GM19324 (cell line): ENCODE results near the gene CSH1.
"Not testable (repeated sequence)": the region's sequence is repeated elsewhere in the genome, so short reads cannot be mapped to it uniquely, and the experiment has no call there.

Experiments
- ATAC-seq: cut with Tn5 transposase; IDR thresholded peaks from one replicate; pipeline ENCODE4 v1.9.1; 2021; ENCODE audit warnings: mild to moderate bottlenecking, moderate library complexity; ENCODE audit not compliant: unreplicated experiment, low FRiP score

Gene CSH1

GRCh38 chr17:63907161-63907778, 10.9 kb upstream of the CSH1 start:
- not testable (repeated sequence) for ATAC-seq

GRCh38 chr17:63904796-63905195, 8.4 kb upstream of the CSH1 start:
- ATAC-seq, result not testable (repeated sequence)

GRCh38 chr17:63903787-63904201, 7.4 kb upstream of the CSH1 start:
- not testable (repeated sequence) for ATAC-seq

DNA sequence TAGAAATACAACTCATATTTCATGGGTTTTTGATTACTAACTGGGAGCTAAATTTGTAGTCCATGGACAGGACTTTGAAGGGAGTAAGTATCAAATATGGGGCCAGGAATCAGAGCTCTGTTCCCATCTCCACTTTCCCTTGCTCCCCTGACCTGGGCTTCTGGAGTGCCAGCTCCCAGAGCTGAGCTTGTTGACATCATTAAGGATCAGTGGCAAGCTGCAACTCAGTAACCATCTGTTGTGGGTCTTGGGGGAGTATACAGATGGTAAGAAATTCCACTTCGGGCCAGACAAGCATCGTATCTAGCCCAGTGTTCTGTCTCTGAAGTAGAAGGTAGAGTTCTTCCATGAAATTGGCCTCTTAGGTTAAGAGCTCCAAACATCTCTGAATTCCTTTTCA, 5.6 kb upstream of the CSH1 start:
- not testable (repeated sequence) for ATAC-seq

GRCh38 chr17:63898899-63899798, 2.8 kb upstream of the CSH1 start:
- not testable (repeated sequence) for ATAC-seq

DNA sequence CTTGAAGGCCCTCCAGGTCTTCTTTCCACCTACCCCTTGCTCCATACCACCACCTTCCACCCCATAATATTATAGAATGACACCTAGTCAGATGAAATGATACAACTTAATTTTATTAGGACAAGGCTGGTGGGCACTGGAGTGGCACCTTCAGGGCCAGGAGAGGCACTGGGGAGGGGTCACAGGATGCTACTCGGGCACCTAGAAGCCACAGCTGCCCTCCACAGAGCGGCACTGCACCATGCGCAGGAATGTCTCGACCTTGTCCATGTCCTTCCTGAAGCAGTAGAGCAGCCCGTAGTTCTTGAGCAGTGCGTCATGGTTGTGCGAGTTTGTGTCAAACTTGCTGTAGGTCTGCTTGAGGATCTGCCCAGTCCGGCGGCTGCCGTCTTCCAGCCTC, 1.6 kb downstream of the CSH1 start:
- not testable (repeated sequence) for ATAC-seq

GRCh38 chr17:63894021-63894420, 2.4 kb downstream of the CSH1 start:
- ATAC-seq, result not testable (repeated sequence)

- ATAC-seq, result not testable (repeated sequence)
Measured at GRCh38 chr17:63892316-63893037, 3.9 kb downstream of the CSH1 start.

DNA sequence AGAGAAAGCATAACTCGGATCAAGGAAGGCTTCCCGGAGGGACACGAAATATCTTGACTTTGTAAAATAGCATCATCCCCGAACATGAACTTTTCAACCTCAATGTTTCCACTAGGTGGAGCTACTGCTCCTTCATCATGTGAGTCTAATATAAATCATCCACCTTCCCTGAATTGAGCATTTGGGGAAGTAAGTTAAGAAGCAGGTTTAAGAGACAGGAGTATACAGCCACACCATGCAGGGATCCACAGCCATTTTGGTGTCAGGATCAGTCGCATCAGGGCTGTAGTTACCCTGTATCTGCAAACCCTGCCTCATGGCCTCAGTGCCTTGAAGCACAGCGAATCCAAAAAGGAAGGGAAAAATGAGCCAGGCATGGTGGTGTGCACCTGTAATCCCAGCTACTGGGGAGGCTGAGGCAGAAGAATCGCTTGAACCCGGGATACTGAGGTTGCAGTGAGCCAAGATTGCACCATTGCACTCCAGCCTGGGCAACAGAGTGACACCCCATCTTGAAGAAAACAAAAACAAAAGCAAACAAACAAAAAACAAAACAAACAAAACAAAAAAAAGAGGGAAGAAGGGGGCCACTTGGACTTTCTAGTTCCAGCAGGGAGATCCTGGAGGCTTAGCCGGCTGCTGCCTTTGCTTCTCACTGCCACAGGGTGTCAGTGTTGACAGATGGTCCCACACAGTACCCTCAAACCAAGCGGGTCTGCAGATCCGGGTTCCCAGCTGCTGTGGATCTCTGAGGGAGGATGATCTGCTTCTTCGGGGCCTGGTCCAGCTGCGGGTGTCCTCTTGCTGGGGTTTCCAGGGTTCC, 7.1 kb downstream of the CSH1 start:
- not testable (repeated sequence) for ATAC-seq

DNA sequence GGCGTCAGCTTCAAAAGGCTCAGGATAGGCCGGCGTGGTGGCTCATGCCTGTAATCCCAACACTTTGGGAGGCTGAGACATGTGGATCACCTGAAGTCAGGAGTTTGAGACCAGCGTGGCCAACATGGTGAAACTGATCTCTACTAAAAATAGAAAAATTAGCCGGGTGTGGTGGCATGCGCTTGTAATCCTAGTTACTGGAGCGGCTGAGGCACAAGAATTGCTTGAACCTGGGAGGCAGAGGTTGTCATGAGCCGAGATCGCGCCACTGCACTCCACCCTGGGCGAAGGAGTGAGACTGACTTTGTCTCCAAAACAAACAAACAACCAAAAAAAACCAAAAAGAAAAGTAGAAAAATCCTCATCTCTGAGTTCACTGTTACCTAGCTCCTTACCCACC, 11.3 kb downstream of the CSH1 start:
- not testable (repeated sequence) for ATAC-seq

DNA sequence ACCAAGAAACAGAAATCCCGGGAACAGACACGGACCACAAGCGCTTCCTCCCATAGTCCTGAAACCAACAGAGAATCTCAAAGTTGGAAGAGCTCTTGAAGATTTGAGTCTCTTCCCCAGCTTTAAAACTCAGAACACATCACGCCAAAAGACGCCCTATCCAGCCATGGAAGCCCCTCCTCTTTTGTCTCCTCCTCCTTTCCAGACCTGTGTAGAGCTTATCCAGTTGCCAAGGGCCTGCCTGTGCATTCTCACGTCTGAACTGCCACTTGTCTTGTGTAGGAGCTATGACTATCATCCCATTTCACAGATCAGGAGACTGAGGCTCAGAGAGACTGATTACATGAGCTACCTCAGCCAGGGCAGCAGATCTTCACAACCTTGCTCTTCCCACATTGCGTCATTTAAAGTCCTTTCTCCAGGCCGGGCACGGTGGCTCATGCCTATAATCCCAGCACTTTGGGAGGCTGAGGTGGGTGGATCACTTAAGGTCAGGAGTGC, 13.7 kb downstream of the CSH1 start:
- not testable (repeated sequence) for ATAC-seq

GRCh38 chr17:63881935-63882601, 14.3 kb downstream of the CSH1 start, which contains the start of gene GH2:
GH2 (minus strand) TSS chr17:63881944; CDS start chr17:63881801, 143 bp downstream.
- ATAC-seq, result no peak

- ATAC-seq, result not testable (repeated sequence)
Measured at GRCh38 chr17:63881337-63881736, 15.0 kb downstream of the CSH1 start.

DNA sequence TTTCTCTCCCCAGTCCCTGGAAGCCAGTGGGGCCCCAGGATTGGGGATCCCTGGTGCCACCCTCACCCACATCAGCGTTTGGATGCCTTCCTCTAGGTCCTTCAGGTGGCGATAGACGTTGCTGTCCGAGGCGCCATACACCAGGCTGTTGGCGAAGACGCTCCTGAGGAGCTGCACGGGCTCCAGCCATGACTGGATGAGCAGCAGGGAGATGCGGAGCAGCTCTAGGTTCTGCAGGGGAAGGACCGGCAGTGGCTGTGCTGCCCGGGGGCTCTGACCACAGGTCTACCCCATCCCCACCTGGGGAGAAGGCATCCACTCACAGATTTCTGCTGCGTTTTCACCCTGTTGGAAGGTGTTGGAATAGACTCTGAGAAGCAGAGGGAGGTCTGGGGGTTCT, 15.7 kb downstream of the CSH1 start:
- no peak for ATAC-seq

DNA sequence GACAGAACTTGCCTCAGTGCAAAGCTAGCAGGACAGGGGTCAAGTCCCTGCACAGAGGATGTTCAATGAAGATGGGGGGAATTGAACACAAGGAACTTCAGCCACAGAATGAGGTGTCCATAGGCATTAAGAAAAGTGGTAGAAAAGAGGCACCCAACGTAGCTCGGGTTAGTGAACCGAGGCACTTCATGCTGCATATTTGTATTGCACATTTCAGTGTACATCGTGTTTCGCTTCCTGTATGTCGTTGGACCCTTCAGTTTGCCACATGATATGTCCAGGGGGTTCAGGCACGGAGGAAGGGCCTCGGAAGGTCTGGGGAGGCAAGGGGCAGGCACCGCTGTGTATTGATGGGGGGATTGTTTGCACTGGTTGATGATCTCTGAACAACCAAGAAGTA, 18.0 kb downstream of the CSH1 start:
- ATAC-seq, result not testable (repeated sequence)

- not testable (repeated sequence) for ATAC-seq
Measured at GRCh38 chr17:63874693-63875092, 21.7 kb downstream of the CSH1 start.

- not testable (repeated sequence) for ATAC-seq
Measured at GRCh38 chr17:63874061-63874626, 22.2 kb downstream of the CSH1 start.

DNA sequence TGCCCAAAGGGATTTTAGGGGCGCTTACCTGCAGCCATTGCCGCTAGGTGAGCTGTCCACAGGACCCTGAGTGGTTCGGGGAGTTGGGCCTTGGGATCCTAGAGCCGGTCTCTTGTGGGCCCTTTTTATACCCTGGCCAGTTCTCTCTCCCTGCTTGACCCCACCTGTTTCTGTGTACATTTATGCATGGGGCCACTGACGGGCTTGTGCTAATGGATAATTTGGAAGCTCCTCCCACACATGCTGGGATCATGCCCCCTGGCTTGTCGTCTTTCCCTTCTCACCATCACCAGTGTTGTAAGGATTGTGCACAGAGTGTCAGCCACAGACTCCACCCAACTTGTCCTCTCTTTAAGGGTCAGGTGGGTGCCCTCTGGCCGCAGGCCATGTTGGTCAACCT, 22.8 kb downstream of the CSH1 start, which contains the start of gene CSH2:
TSS of gene CSH2 (minus strand) at position 101 of the 400 bp plus-strand sequence. CDS start at position 38, 63 bp downstream.
- ATAC-seq, result not testable (repeated sequence)
